ENCODE results near the gene TMEM266. TPM values are rescaled to one million over a fixed set of nuclear protein-coding genes. Genes with fewer than 3 reads are reported as not detected.

The TMEM266 gene
- total RNA-seq, 2 experiments from 2014 or later: 0.14 TPM; not detected in 1

DNA sequence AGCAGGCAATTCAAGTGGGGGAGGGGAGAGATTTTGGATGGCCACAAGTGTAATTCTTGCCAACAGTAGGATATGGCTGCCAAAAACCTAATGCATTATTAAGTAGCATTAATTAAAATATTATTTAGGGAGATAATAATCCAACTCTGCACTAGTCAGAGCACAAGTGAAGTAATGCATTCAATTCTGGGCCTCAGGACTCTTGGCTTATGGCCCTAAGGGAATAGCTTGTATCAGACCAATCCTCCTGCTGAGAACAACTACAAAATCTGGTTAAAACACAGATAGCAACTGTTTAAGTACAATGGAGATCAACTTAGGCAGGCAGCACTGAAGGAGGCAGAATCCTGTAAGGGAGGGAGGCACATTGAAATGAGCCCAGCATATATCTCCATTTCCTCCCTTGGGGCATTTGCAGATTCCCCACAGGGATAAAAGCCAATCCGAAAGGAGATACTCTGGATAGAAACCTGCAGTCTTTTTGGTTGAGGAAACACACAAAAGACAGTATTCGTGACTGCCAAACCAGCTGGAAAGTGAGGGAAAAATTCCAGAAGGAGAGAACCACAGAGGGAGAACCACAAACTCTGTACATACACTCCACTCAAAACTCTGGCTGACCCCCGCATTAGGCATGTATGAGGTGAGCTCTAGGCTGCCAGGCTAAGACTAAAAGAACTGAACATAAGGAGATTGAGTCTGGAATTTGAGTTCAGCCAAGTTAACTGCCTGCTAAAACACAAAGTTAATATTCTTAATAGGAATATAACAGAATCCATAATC, 194.1 kb downstream of the TMEM266 start:
- intact Hi-C loops (cut with micrococcal nuclease): no loop called here
- H3K27me3 Mint-ChIP-seq: no peaks in the 10 kb centered on the region
- CTCF ChIA-PET: interaction anchor here (0.7 kb wide), 1 partner anchor 76 kb away, joined by 3 read pairs; no protein-coding TSS in a partner anchor

More for the DNA sequence above, 194.1 kb downstream of the TMEM266 start:
- peaks cover 7% of the 10 kb centered on the region for H3K36me3 Mint-ChIP-seq
- H3K4me1 Mint-ChIP-seq (ENCODE audit: low read depth): peaks cover 3% of the 10 kb centered on the region
- DNase-seq: no peak
- peaks cover 2% of the 10 kb centered on the region for H3K9me3 Mint-ChIP-seq
- H3K27ac Mint-ChIP-seq: no peak overlapping the region
- POLR2A ChIA-PET: no interaction called here
- no peak overlapping the region for H3K4me3 Mint-ChIP-seq

Other genes starting within 250 kb of the TMEM266 start
- gene UBE2Q2, start 216.5 kb upstream of the TMEM266 start, total RNA-seq: 10 to 100 TPM; 19.7 to 19.8 TPM
- gene FBXO22, start 156.1 kb upstream of the TMEM266 start, total RNA-seq: 10 to 100 TPM; 66.7 to 67.4 TPM
- not detected for gene NRG4, start 47.6 kb upstream of the TMEM266 start, total RNA-seq

Measured in activated CD4-positive, alpha-beta memory T cell treated with anti-CD3 and anti-CD28 coated beads for 36 hours (primary cell).